Caco-2 (cell line): ENCODE results near the gene ABCC10. TPM values are rescaled to one million over a fixed set of nuclear protein-coding genes. Genes with fewer than 3 reads are reported as not detected.

ENCODE experiments used
- BruUV-seq: library from RNA; stranded (reverse); fragments of 400-500 nt; replicated peaks from 2 replicates; lab custom pipeline; 2021; lab: Mats Ljungman, UMichigan
- CTCF ChIA-PET: fragments of 300-600 bp; sonication (Branson Sonifier 250); formaldehyde crosslinking; loops from one replicate; lab custom pipeline; 2022; ENCODE audit warnings: antibody characterized with exemption; lab: Charles Lee
- POLR2A ChIA-PET: fragments of 300-600 bp; sonication (Branson Sonifier 250); formaldehyde crosslinking; loops from one replicate; lab custom pipeline; 2022; ENCODE audit warnings: antibody characterized with exemption; lab: Charles Lee
- DNase-seq, 2 experiments: peaks; one replicate each; pipeline versions ENCODE4 v3.0.0 to v3.0.0-alpha.2; 2020 to 2022
- H3K27me3 ChIP-seq: replicated peaks from 2 replicates; pipeline ENCODE4 v1.6.0; 2011; ENCODE audit warnings: low read length; ENCODE audit not compliant: control insufficient read depth, insufficient read depth
- H3K36me3 ChIP-seq: 2 replicates; pipeline ENCODE4 v1.5.1; 2011; ENCODE audit warnings: low read length; ENCODE audit not compliant: control insufficient read depth, insufficient read depth
- H3K4me1 ChIP-seq: fragments of 250-450 bp; sonication (Bioruptor Pico); 2 replicates; pipeline ENCODE4 v1.5.1; 2020; ENCODE audit warnings: mild to moderate bottlenecking
- H3K4me3 ChIP-seq: 2 replicates; pipeline ENCODE4 v1.5.1; 2011; ENCODE audit warnings: low read depth, mild to moderate bottlenecking, control low read depth, low read length
- H3K9me3 ChIP-seq: fragments of 250-450 bp; sonication (Bioruptor Pico); 2 replicates; pipeline ENCODE4 v1.5.1; 2020; ENCODE audit warnings: mild to moderate bottlenecking, moderate library complexity
- H3K27ac Mint-ChIP-seq: one replicate; pipeline ENCODE4 v1.8.0; 2022; ENCODE audit warnings: mixed read lengths; ENCODE audit not compliant: unreplicated experiment
- H3K27me3 Mint-ChIP-seq: one replicate; pipeline ENCODE4 v1.8.0; 2022; ENCODE audit warnings: mixed read lengths; ENCODE audit not compliant: insufficient read depth, unreplicated experiment
- H3K36me3 Mint-ChIP-seq: one replicate; pipeline ENCODE4 v1.8.0; 2022; ENCODE audit warnings: mild to moderate bottlenecking, mixed read lengths; ENCODE audit not compliant: insufficient read depth, unreplicated experiment
- H3K4me1 Mint-ChIP-seq: one replicate; pipeline ENCODE4 v1.8.0; 2022; ENCODE audit warnings: low read depth, mixed read lengths; ENCODE audit not compliant: unreplicated experiment
- H3K4me3 Mint-ChIP-seq: one replicate; pipeline ENCODE4 v1.8.0; 2022; ENCODE audit warnings: mild to moderate bottlenecking, moderate library complexity, mixed read lengths; ENCODE audit not compliant: unreplicated experiment
- H3K9me3 Mint-ChIP-seq: one replicate; pipeline ENCODE4 v1.8.0; 2022; ENCODE audit warnings: mixed read lengths; ENCODE audit not compliant: unreplicated experiment
- CTCF ChIP-seq, 2 experiments: fragments of 200-600 bp in 1 of 2; IDR thresholded peaks; 1 replicate in 1 of 2; 2 replicates in 1 of 2; pipeline versions ENCODE4 v1.5.1 to v1.8.0; 2011 to 2022; ENCODE audit warnings: antibody characterized with exemption in 1 of 2, control low read depth in 1 of 2, inconsistent platforms in 1 of 2, low read depth in 1 of 2, low read length in 1 of 2, mild to moderate bottlenecking in 1 of 2, moderate library complexity in 1 of 2; ENCODE audit not compliant: insufficient read depth in 1 of 2, severe bottlenecking in 1 of 2, unreplicated experiment in 1 of 2
- intact Hi-C: fragments of 100-400 bp; cut with micrococcal nuclease; formaldehyde crosslinking; loops from one replicate; pipeline ENCODE4 v1.10.0; 2022; ENCODE audit not compliant: unreplicated experiment
- total RNA-seq: library from RNA; stranded (reverse); gene quantifications from 2 replicates; pipeline ENCODE4 v1.2.3, GENCODE V29; 2022

The ABCC10 gene
- total RNA-seq, 1 experiment from 2014 or later: 40.1 TPM

DNA sequence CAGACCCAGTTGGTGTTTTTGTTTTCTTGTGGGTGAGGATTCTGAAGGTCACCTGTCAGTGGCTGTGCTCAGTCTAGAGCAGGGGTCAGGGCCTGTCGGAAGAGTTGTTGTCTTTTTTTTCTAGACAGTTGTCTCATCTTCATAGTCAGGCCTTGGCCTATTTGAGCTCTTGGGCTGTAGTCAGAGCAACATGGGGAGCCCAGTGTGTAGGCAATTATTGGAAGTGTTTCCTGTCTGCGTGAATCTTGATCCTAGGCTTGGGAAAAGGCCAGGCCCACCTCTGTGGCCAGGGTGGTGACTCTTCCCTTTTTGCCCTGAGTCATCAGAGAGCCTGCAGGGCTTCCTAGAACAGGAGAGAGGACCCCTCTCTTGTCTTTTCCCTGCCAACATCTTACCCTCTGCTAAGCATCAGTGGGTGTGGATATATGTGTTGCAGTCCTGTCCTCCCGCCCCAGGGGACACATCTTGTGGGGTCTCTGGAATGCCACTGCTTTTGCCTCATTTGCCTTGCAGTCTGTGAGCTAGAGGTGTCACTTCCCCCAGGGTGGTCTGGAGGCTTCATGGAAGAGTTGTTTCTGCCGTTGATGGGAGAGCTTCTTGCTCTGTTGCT, 61.4 kb downstream of the ABCC10 start:
- Mint-ChIP-seq H3K4me1 (peaks cover 6% of the 10 kb centered on the region), H3K4me3 (no peak overlapping the region), H3K9me3 (no peaks in the 10 kb centered on the region), H3K27ac (no peak overlapping the region), H3K27me3 (no peaks in the 10 kb centered on the region), H3K36me3 (peaks cover 5% of the 10 kb centered on the region)
- no peak for DNase-seq
- BruUV-seq: no TSS peak
- ChIA-PET POLR2A (interaction anchor here (0.7 kb wide), 1 partner anchor 474 kb away, joined by 3 read pairs; no protein-coding TSS in a partner anchor), CTCF (no interaction called here)
- H3K4me3 ChIP-seq: no peak overlapping the region
- intact Hi-C loops: no loop called here
- H3K9me3 ChIP-seq: no peaks in the 10 kb centered on the region
- H3K4me1 ChIP-seq: 0 out of 2 replicates have a peak, but pooled peaks cover 8% of the 10 kb centered on the region
- no peaks in the 10 kb centered on the region for H3K27me3 ChIP-seq
- H3K36me3 ChIP-seq: no peaks in the 10 kb centered on the region
- no peak for TF ChIP-seq CTCF (IDR thresholded peaks at IDR 0.05; ENCODE audit: insufficient read depth in 1 of 2, low read depth in 1 of 2, low read length in 1 of 2, severe bottlenecking in 1 of 2, unreplicated experiment in 1 of 2)

GRCh38 chr6:43489277-43490072, 62.1 kb downstream of the ABCC10 start:
- TF ChIP-seq CTCF (IDR thresholded peaks at IDR 0.05; ENCODE audit: insufficient read depth in 1 of 2, low read depth in 1 of 2, low read length in 1 of 2, severe bottlenecking in 1 of 2, unreplicated experiment in 1 of 2): no peak
- intact Hi-C loops: no loop called here
- CTCF ChIA-PET: interaction anchor here (1.2 kb wide), 1 partner anchor 45 kb away, joined by 3 read pairs; no protein-coding TSS in a partner anchor
- Histone ChIP-seq H3K36me3 (no peaks in the 10 kb centered on the region), H3K9me3 (no peaks in the 10 kb centered on the region), H3K4me3 (no peak overlapping the region), H3K4me1 (0 out of 2 replicates have a peak, but pooled peaks cover 13% of the 10 kb centered on the region), H3K27me3 (no peaks in the 10 kb centered on the region)
- peaks cover 6% of the 10 kb centered on the region for H3K4me1 Mint-ChIP-seq
- peaks cover 5% of the 10 kb centered on the region for H3K36me3 Mint-ChIP-seq
- H3K4me3 Mint-ChIP-seq: no peak overlapping the region
- no TSS peak for BruUV-seq
- POLR2A ChIA-PET: no interaction called here
- no peak for DNase-seq
- no peaks in the 10 kb centered on the region for H3K9me3 Mint-ChIP-seq
- no peak overlapping the region for H3K27ac Mint-ChIP-seq
- no peaks in the 10 kb centered on the region for H3K27me3 Mint-ChIP-seq

DNA sequence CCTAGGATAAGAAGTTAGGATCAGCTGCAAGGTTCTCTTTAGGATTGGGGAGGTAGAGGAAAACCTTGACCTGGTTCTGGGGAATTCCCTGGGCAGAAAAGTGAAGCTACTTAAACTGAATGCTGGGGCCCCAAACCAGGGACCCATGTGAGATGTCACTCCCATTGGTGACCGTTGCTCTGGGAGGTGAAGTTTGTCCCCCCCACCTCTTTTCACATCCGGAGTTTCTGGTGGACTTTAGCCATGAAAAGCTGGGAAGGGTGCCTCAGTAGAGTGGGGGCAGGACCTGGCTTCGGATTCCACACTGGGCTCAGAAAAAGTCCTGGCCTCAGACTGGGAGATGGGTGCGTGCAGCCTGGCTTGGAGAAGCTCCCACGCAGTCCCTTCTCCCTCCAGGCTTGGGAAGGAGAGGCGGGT, 63.2 kb downstream of the ABCC10 start:
- no peak for TF ChIP-seq CTCF (IDR thresholded peaks at IDR 0.05; ENCODE audit: insufficient read depth in 1 of 2, low read depth in 1 of 2, low read length in 1 of 2, severe bottlenecking in 1 of 2, unreplicated experiment in 1 of 2)
- Histone ChIP-seq H3K9me3 (no peaks in the 10 kb centered on the region), H3K36me3 (no peaks in the 10 kb centered on the region), H3K27me3 (no peaks in the 10 kb centered on the region), H3K4me3 (no peak overlapping the region), H3K4me1 (peaks cover 22% of the 10 kb centered on the region)
- H3K4me3 Mint-ChIP-seq: no peak overlapping the region
- no peaks in the 10 kb centered on the region for H3K9me3 Mint-ChIP-seq
- BruUV-seq: no TSS peak
- intact Hi-C loops: no loop called here
- H3K4me1 Mint-ChIP-seq: peaks cover 11% of the 10 kb centered on the region
- CTCF ChIA-PET: interaction anchor here (0.9 to 1.2 kb wide), 2 partner anchors 33 to 47 kb away, joined by 3 read pairs; no protein-coding TSS in a partner anchor
- POLR2A ChIA-PET: no interaction called here
- no peak overlapping the region for H3K27ac Mint-ChIP-seq
- peaks cover 5% of the 10 kb centered on the region for H3K36me3 Mint-ChIP-seq
- no peak for DNase-seq
- no peaks in the 10 kb centered on the region for H3K27me3 Mint-ChIP-seq
